Measurements from ENCODE around the gene GRAMD1B. TPM values are rescaled to one million over a fixed set of nuclear protein-coding genes. Genes with fewer than 3 reads are reported as not detected.

Gene GRAMD1B
- total RNA-seq, 3 donors from 2014 or later, result 2.0 to 10.2 (median 8.2) TPM

- intact Hi-C loops (cut with DNase I; ENCODE audit: low total_unique reads), result loop anchor here (10.0 kb wide), 1 partner anchor 687 kb away; no protein-coding TSS in a partner anchor
- H3K27ac ChIP-seq, result no peak overlapping the region
- H3K9me3 ChIP-seq, result no peaks in the 10 kb centered on the region
- H3K36me3 ChIP-seq, result no peaks in the 10 kb centered on the region
- no peak overlapping the region for H3K4me3 ChIP-seq
- H3K4me1 ChIP-seq, result no peaks in the 10 kb centered on the region
- peak in 1 of 2 donors; percentile 68 for DNase-seq (ENCODE audit: low spot score in 2 of 2)
- H3K27me3 ChIP-seq, result no peaks in the 10 kb centered on the region
- no peak for TF ChIP-seq POLR2AphosphoS5 (IDR thresholded peaks at IDR 0.05)
- peak; percentile 25 to 72 (median 65) for TF ChIP-seq CTCF (IDR thresholded peaks at IDR 0.05)
- TF ChIP-seq POLR2A (IDR thresholded peaks at IDR 0.05), result no peak
These were observed 22.7 kb upstream of the GRAMD1B start for GRCh38 chr11:123407130-123407995.

- no peak for DNase-seq (ENCODE audit: low spot score in 2 of 2)
- H3K27me3 ChIP-seq, result no peaks in the 10 kb centered on the region
- no peaks in the 10 kb centered on the region for H3K36me3 ChIP-seq
- no peaks in the 10 kb centered on the region for H3K9me3 ChIP-seq
- intact Hi-C loops (cut with DNase I; ENCODE audit: low total_unique reads), result loop anchor here (10.0 kb wide), 1 partner anchor 687 kb away; no protein-coding TSS in a partner anchor
- no peak overlapping the region for H3K4me3 ChIP-seq
- TF ChIP-seq POLR2AphosphoS5 (IDR thresholded peaks at IDR 0.05) (no peak), CTCF (IDR thresholded peaks at IDR 0.05) (no peak), POLR2A (IDR thresholded peaks at IDR 0.05) (no peak)
- H3K4me1 ChIP-seq, result no peaks in the 10 kb centered on the region
- no peak overlapping the region for H3K27ac ChIP-seq
These were observed 22.0 kb upstream of the GRAMD1B start for GRCh38 chr11:123407996-123408597.

GRCh38 chr11:123408619-123409455, 21.2 kb upstream of the GRAMD1B start:
- TF ChIP-seq POLR2AphosphoS5 (IDR thresholded peaks at IDR 0.05) (no peak), POLR2A (IDR thresholded peaks at IDR 0.05) (no peak), CTCF (IDR thresholded peaks at IDR 0.05) (no peak)
- H3K4me3 ChIP-seq, result no peak overlapping the region
- H3K4me1 ChIP-seq, result no peaks in the 10 kb centered on the region
- H3K36me3 ChIP-seq, result no peaks in the 10 kb centered on the region
- intact Hi-C loops (cut with DNase I; ENCODE audit: low total_unique reads), result loop anchor here (10.0 kb wide), 1 partner anchor 686 kb away; no protein-coding TSS in a partner anchor
- H3K27ac ChIP-seq, result no peak overlapping the region
- no peaks in the 10 kb centered on the region for H3K27me3 ChIP-seq
- no peaks in the 10 kb centered on the region for H3K9me3 ChIP-seq
- no peak for DNase-seq (ENCODE audit: low spot score in 2 of 2)

GRCh38 chr11:123409456-123410217, 20.4 kb upstream of the GRAMD1B start:
- Histone ChIP-seq H3K4me3 (no peak overlapping the region), H3K27ac (no peak overlapping the region), H3K27me3 (no peaks in the 10 kb centered on the region), H3K4me1 (no peaks in the 10 kb centered on the region), H3K36me3 (no peaks in the 10 kb centered on the region), H3K9me3 (no peaks in the 10 kb centered on the region)
- no peak for DNase-seq (ENCODE audit: low spot score in 2 of 2)
- TF ChIP-seq POLR2AphosphoS5 (IDR thresholded peaks at IDR 0.05) (no peak), POLR2A (IDR thresholded peaks at IDR 0.05) (no peak), CTCF (IDR thresholded peaks at IDR 0.05) (no peak)
- intact Hi-C loops (cut with DNase I; ENCODE audit: low total_unique reads), result loop anchor here (10.0 kb wide), 1 partner anchor 685 kb away; no protein-coding TSS in a partner anchor

Measured in breast epithelium (tissue), 4 donors.